Thoracic aorta (tissue), 2 donors: Measurements from ENCODE around the gene GCLC. TPM values are rescaled to one million over a fixed set of nuclear protein-coding genes. Genes with fewer than 3 reads are reported as not detected.

Source experiments
- ATAC-seq: fragments of 150-250 bp; one replicate; pipeline ENCODE4 v1.8.0; 2017; ENCODE audit warnings: low read depth; ENCODE audit not compliant: insufficient number of reproducible peaks, low FRiP score
- DNase-seq: peaks from one replicate; pipeline ENCODE4 v3.0.0-alpha.2; 2020; ENCODE audit warnings: low spot score
- H3K27ac ChIP-seq, 2 donors: fragments of 200-600 bp; sonication (generic); 1 replicate in 1 of 2; 2 replicates in 1 of 2; pipeline ENCODE4 v1.5.1; 2016; ENCODE audit warnings: mild to moderate bottlenecking in 2 of 2, moderate library complexity in 2 of 2
- H3K27me3 ChIP-seq: fragments of 200-600 bp; sonication (generic); replicated peaks from 2 replicates; pipeline ENCODE4 v1.6.0; 2016; ENCODE audit warnings: mild to moderate bottlenecking; ENCODE audit not compliant: insufficient read depth
- H3K36me3 ChIP-seq: fragments of 200-600 bp; sonication (generic); one replicate; pipeline ENCODE4 v1.5.1; 2016
- H3K4me1 ChIP-seq, 2 donors: fragments of 200-600 bp; sonication (generic); 1 replicate in 1 of 2; 2 replicates in 1 of 2; pipeline versions ENCODE4 v1.5.1 to v1.6.0; 2016; ENCODE audit warnings: low read depth in 2 of 2, mild to moderate bottlenecking in 1 of 2; ENCODE audit not compliant: control insufficient read depth in 1 of 2
- H3K4me3 ChIP-seq: fragments of 200-600 bp; sonication (generic); 2 replicates; pipeline ENCODE4 v1.5.1; 2016; ENCODE audit warnings: mild to moderate bottlenecking
- H3K9me3 ChIP-seq: fragments of 200-600 bp; sonication (generic); 2 replicates; pipeline ENCODE4 v1.5.1; 2016
- CTCF ChIP-seq: fragments of 200-600 bp; sonication (generic); IDR thresholded peaks from one replicate; pipeline ENCODE4 v1.5.1; 2019; ENCODE audit warnings: antibody characterized with exemption
- total RNA-seq, 2 donors: library from RNA; depleted of rRNA; stranded (reverse); fragments of >200 nt; gene quantifications; one replicate each; pipeline versions ENCODE4 v1.1.0 to v1.2.3, GENCODE V29; 2016

Gene GCLC
- total RNA-seq, 2 donors from 2014 or later: 26.5 to 29.6 TPM

- H3K9me3 ChIP-seq: no peaks in the 10 kb centered on the region
- H3K4me1 ChIP-seq: no peaks in the 10 kb centered on the region
- ATAC-seq (no peak), DNase-seq (no peak)
- peaks cover 13% of the 10 kb centered on the region for H3K36me3 ChIP-seq
- no peak for TF ChIP-seq CTCF
- no peaks in the 10 kb centered on the region for H3K27me3 ChIP-seq
- no peak overlapping the region for H3K4me3 ChIP-seq
- no peak overlapping the region for H3K27ac ChIP-seq
Observed at GRCh38 chr6:53506872-53507271, 38.0 kb downstream of the GCLC start.

- DNase-seq: no peak
- Histone ChIP-seq H3K27ac (no peak overlapping the region), H3K9me3 (no peaks in the 10 kb centered on the region), H3K4me1 (no peaks in the 10 kb centered on the region), H3K4me3 (no peak overlapping the region), H3K27me3 (no peaks in the 10 kb centered on the region), H3K36me3 (peaks cover 13% of the 10 kb centered on the region)
- no peak for TF ChIP-seq CTCF
- no peak for ATAC-seq
Observed at GRCh38 chr6:53504512-53504911, 40.4 kb downstream of the GCLC start.

- ATAC-seq (no peak), DNase-seq (no peak)
- H3K36me3 ChIP-seq: peaks cover 16% of the 10 kb centered on the region
- H3K27ac ChIP-seq: no peak overlapping the region
- H3K9me3 ChIP-seq: no peaks in the 10 kb centered on the region
- H3K27me3 ChIP-seq: no peaks in the 10 kb centered on the region
- H3K4me3 ChIP-seq: no peak overlapping the region
- no peaks in the 10 kb centered on the region for H3K4me1 ChIP-seq
- TF ChIP-seq CTCF: no peak
Observed at GRCh38 chr6:53503060-53503459, 41.8 kb downstream of the GCLC start.

- DNase-seq (no peak), ATAC-seq (no peak)
- Histone ChIP-seq H3K27me3 (no peaks in the 10 kb centered on the region), H3K36me3 (peaks cover 16% of the 10 kb centered on the region), H3K4me1 (no peaks in the 10 kb centered on the region), H3K27ac (no peak overlapping the region), H3K4me3 (no peak overlapping the region), H3K9me3 (no peaks in the 10 kb centered on the region)
- no peak for TF ChIP-seq CTCF
Observed at GRCh38 chr6:53501432-53501831, 43.5 kb downstream of the GCLC start.

- Histone ChIP-seq H3K27me3 (no peaks in the 10 kb centered on the region), H3K36me3 (peaks cover 13% of the 10 kb centered on the region), H3K27ac (no peak overlapping the region), H3K9me3 (no peaks in the 10 kb centered on the region), H3K4me1 (no peaks in the 10 kb centered on the region), H3K4me3 (no peak overlapping the region)
- DNase-seq: no peak
- ATAC-seq: no peak
- no peak for TF ChIP-seq CTCF
Observed at GRCh38 chr6:53500095-53500494, 44.8 kb downstream of the GCLC start.
